ENCODE measurements around the gene PCYOX1L.

- TF ChIP-seq CTCF (IDR thresholded peaks at IDR 0.05; ENCODE audit: low read depth, low read length) (no peak), MAX (IDR thresholded peaks at IDR 0.05; ENCODE audit: low read depth, low read length) (no peak), POLR2A (IDR thresholded peaks at IDR 0.05; ENCODE audit: extremely low read depth, insufficient read length) (no peak), MYC (IDR thresholded peaks at IDR 0.05; ENCODE audit: low read depth, low read length) (no peak)
These were observed 34.6 kb upstream of the PCYOX1L start for GRCh38 chr5:149323210-149323609.
